HCT116 (cell line): Measurements from ENCODE around the gene COG5.

Source experiments
- RAD21 ChIP-seq: IDR thresholded peaks from 2 replicates; pipeline ENCODE4 v1.6.1; 2012; ENCODE audit warnings: low read depth, mild to moderate bottlenecking
- TF ChIP-seq, protein P1 (sequence below), 3 experiments: fragments of 200-600 bp in 1 of 3; sonication (generic) in 1 of 3; IDR thresholded peaks in 2 of 3; conservative IDR thresholded peaks in 1 of 3; 2 replicates each; pipeline ENCODE4 v1.5.1; 2012 to 2017; ENCODE audit warnings: low read depth in 2 of 3, low read length in 2 of 3, antibody characterized with exemption in 1 of 3, borderline replicate concordance in 1 of 3, control low read depth in 1 of 3, mild to moderate bottlenecking in 1 of 3, mixed read lengths in 1 of 3, mixed run types in 1 of 3, moderate library complexity in 1 of 3; ENCODE audit not compliant: insufficient read depth in 1 of 3

DNA sequence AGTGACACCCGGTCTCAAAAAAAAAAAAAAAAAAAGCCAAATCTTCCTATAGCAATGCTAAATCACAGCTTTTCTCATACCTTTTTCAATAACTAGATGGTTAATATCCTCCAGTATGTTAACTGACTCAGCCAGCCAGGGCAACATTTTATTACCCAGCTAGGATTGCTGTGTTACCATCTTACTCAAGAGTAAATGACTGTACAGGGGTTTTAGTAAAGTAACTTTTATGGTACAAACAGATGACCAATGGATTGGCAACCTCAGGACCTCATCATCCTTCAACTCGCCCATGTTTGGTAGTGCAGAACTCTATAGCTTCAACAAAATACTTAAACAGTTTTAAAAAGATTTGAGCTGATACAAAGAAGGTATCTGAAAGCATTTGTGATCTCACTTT, 335.4 kb downstream of the COG5 start:
- TF ChIP-seq RAD21 = no peak
- TF ChIP-seq, protein P1, sequence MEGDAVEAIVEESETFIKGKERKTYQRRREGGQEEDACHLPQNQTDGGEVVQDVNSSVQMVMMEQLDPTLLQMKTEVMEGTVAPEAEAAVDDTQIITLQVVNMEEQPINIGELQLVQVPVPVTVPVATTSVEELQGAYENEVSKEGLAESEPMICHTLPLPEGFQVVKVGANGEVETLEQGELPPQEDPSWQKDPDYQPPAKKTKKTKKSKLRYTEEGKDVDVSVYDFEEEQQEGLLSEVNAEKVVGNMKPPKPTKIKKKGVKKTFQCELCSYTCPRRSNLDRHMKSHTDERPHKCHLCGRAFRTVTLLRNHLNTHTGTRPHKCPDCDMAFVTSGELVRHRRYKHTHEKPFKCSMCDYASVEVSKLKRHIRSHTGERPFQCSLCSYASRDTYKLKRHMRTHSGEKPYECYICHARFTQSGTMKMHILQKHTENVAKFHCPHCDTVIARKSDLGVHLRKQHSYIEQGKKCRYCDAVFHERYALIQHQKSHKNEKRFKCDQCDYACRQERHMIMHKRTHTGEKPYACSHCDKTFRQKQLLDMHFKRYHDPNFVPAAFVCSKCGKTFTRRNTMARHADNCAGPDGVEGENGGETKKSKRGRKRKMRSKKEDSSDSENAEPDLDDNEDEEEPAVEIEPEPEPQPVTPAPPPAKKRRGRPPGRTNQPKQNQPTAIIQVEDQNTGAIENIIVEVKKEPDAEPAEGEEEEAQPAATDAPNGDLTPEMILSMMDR (IDR thresholded peaks at IDR 0.05 in 2 of 3, conservative IDR thresholded peaks at IDR 0.05 in 1 of 3; ENCODE audit: borderline replicate concordance in 1 of 3, insufficient read depth in 1 of 3, low read depth in 2 of 3, low read length in 2 of 3) = no peak
